Right renal cortex interstitium (tissue), 3 donors: ENCODE measurements around the gene STK17B. TPM values are rescaled to one million over a fixed set of nuclear protein-coding genes. Genes with fewer than 3 reads are reported as not detected.
A peak's percentile ranks its signal among the peaks of the same experiment; 100 is the strongest.

Source experiments
- DNase-seq, 3 donors: peaks; one replicate each; pipeline ENCODE4 v3.0.0-alpha.2; 2013; ENCODE audit warnings: low read depth in 3 of 3, low spot score in 2 of 3
- polyA plus RNA-seq, 3 donors: library from polyadenylated mRNA; unstranded; fragments of 120-200 nt; gene quantifications; one replicate each; pipeline ENCODE4 v1.2.1, GENCODE V29; 2013; ENCODE audit not compliant: insufficient read length in 3 of 3

The STK17B gene
- polyA plus RNA-seq, 3 donors = 11.4 to 12.0 (median 11.8) TPM

DNA sequence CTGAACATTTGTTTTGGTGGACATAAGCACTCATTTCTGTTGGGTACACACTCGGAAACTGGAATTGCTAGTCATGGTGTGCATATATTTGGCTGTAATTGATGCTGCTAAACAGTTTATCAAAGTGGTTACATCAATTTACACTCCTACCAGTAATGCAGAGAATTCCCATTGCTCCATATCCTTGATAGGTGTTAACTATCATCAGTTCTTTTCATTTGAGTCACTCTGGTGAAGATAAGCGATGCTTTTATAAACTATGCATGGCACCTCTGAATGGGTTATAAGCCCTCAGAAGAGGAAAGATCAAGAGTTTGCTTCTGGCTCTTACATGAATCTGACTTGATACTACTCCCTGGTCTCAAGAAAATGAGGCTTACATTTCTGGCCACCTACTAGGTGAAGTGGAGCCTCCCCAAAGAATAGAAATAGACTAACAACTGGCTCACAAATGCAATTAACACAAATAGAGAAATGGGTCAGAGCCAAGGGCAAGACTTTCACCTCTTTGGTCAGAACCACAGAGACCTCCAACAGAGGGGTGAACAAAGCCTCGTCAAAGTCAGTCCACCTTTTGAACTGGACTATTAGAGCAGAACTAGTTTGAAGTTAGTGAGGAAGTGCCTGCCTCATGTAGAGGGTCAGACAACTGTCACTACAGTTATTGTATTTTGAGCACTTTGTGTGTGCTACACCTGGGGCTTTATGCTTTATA, 15.0 kb upstream of the STK17B start:
- DNase-seq = no peak

- no peak for DNase-seq
Observed at GRCh38 chr2:196184921-196185320, 13.5 kb upstream of the STK17B start.

DNA sequence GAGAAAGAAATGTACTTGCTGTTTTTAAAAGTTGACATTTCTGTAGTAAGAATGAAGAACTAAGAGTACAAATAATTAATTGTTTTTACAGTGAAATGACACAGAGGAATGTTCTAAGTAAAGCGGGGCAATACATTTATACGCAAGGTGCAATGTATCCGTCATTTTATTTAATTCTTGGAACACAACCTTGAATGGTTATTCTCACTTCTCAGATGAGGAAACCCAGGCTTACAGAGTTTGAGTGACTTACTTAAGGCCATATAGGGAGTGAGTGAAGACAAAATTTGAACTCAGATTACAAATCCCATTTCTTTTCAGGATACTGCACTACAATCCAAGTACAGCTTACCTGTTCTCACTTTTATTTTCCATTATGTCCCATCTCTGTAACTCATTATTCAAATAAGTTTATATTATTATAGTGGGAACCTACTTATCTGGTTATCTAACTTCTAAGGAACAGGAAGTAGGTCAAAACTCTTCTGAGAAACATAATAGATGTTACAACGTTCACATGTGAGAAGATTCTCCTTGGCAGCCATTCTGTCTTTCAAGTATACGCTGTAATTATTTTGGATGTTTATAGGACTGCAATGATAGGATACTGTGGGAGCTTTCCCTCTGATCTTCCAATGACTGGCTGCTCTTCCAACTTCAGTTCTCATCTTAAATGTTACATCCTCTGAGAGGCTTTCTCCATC, 12.3 kb upstream of the STK17B start:
- DNase-seq = no peak

- no peak for DNase-seq
Observed at GRCh38 chr2:196183172-196183473, 11.7 kb upstream of the STK17B start.

GRCh38 chr2:196182439-196183171, 11.2 kb upstream of the STK17B start:
- no peak for DNase-seq

DNA sequence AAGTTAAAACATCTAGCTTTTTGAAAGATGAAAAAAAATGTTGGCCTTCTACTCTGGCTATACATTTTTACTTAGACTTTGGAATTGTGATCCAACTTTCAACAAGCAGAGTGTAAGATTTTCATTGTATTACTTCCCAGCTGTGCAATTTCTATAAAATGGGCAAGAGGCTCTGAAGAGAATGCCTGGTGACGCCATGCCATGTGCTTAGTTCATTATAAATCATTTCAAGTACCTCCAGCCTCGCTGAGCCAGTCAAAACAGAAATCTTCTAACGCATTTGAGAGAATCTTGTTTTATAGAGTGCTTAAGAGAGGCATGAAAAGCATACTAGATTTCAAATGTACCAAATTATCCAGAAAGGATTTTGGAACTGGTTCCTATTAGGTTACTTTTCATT, 10.1 kb upstream of the STK17B start:
- DNase-seq = no peak

DNA sequence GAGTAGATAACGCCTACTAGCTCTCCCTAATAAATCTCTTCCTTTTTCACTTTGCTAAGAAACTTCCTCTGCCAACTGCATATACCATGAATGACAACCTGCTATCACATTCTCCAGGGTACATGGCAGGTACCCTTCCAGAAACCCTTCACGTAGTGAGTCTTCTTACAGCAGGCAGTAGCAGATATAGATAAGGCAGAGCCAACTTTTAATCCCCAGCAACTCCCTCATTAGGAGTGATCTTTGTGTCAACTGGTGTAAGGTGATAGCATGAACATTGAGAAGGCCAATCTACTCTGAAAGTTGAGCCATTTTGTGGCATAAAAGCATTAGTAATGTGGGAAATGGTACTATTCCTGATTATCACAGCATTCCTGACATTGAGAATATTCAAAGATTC, 5.7 kb upstream of the STK17B start:
- DNase-seq = no peak

DNA sequence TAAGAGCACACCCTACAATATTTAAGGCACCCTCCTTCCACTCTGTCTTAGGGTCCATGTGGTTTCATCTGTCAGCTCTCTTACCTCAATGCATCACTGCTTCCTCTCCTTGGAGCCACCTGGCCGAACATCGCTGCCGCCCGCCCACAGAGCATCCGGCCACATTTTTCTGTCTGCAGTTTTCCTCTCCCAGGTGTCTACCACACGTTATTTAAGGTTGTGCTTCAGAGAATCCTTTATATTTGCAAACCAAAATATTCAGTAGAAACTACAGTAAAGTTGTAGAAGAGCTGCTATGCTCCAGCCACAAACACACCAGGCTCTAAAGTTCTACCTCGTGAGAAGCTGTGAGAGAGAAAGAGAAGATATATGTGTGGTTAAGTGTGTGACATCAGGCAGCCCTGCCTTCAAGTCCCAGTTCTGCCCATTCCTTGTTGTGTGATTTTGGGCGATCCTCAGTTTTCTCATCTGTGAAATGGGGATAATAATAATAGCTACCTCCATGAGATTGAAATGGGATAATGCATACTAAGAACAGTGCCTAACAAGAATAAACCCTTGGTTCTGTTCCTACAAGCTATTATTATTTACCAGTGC, 4.9 kb upstream of the STK17B start:
- DNase-seq = no peak

DNA sequence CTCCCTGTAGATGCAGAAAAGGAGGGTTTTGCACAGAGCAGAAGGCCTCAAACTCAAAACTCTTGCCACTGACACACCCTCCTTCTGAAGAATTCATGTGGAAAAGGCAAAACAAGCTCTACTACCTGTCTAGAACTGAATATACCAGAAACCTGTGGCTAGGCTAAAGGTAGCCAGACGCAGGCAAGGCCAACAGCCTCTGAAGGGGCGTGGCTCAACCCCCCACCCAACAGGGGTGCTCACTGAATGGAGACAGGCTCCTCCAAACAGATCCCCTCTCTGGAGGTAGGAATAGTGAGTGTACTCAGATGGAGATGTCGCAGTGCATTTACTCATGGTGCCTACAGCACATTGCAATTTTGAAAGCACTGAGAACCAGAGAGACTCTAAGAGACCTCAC, 3.0 kb upstream of the STK17B start:
- no peak for DNase-seq

DNA sequence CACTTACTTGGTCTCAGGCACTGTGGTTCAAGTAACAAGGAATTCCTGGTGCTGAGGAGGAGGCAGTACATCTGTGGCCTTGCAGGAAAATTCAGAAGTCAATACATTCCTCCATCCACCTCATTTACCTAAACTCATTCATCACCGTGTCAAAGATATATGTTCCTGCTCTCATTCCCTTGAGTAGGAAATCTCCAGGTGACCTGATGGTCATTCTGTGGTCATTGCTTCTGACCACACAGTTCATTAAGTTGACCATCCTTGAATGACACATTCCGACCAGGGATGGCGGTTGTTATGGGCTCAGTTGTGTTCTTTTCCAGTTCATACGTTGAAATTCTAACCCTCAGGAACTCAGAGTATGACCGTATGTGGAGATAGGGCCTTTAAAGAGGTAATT, 2.1 kb upstream of the STK17B start:
- DNase-seq = no peak

GRCh38 chr2:196172951-196173350, 1.6 kb upstream of the STK17B start:
- no peak for DNase-seq

- peak in 1 of 3 donors; percentile 19 for DNase-seq
Observed at GRCh38 chr2:196171946-196172345, 568 bp upstream of the STK17B start.

GRCh38 chr2:196170606-196171247, 651 bp downstream of the STK17B start:
- peak; percentile 46 to 56 (median 49) for DNase-seq

DNA sequence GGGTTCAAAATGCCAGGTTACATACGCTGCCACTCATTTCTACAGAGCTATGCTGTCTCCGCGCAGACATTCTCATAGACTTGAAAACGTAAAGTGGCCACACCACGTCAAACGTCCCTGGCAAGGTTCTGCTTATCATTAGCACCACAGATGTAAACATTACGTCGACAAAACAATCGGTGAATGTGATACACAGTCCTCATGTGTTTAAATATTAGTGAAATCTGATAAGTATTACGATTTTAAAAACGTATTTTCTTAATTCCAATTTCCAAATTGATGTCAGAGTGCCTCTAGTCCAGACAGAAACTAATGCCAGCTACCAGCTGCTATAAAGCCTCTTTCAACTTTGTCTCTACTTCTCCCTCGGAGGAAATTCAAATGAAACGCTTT, 1.2 kb downstream of the STK17B start:
- no peak for DNase-seq

DNA sequence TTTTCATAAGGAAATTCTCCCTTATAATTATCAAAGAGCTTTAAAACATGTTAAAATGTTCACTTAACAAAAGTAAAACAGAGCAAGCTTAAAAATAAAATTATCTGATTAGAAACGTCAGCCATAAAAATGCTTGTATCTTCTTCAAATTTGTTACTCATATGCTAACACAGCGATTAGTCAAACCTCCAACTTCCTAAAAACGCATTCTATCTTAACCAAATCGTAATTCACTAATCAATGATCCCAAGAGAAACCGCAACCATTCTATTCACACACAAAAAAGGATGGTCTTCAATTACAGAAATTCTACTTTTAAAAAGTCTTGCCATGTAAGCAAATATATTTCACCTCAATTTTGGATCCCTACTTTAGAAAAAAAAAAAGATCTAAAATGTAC, 1.9 kb downstream of the STK17B start:
- no peak for DNase-seq

DNA sequence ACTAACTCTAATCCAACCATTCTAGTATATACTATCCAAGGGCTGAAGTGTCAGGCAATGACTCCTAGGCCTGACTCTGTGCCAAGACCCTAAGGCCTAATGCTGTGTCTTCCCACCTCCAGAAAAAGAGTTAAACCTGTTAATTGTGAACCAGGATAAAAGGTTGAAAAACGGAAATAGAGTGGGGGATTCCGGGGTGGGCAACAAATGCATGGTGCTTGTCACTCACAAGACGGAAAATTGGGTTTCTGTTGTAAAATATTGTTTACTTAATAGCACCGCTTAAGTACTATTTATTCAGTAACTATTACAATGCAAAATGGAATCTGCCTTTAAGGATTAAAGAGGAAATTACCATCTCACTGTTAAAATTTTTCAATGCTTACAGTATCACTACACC, 3.2 kb downstream of the STK17B start:
- DNase-seq = no peak

DNA sequence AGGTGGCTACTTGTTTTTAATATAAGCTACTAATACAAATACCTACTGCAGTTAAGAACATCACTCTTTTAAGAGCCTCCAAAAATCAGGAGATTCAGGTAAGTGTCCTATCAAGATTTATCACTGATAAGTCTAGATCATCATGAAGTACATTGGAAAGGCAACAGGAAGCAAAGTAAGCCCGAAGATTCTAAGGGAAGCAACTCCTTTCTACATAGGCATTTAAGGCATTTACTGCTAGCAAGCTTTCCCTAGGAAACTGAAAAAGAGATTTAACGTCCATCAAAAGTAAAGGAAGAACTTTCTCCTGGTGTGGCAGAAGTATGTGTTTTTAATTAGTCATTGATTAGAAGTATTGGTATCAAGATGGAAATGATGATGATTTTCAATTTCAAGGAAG, 3.7 kb downstream of the STK17B start:
- no peak for DNase-seq

DNA sequence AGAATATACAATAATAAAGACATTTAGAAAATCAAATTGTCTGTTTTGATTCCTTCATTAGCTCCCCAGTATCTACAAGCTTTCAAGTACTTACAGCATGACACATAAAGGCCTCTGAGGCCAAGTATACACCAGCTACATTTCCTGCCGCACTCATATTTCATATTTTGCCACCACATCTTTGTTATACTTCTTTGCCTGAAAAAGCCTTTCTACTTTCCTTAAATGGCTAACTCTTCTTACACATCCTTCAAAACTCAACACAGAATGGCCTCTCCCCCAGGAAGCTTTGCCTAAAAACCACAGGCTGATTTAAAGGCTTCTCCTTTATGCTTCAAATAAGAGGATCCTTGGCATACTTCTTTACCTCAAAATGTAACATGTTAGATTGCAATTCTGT, 4.5 kb downstream of the STK17B start:
- no peak for DNase-seq

- no peak for DNase-seq
Observed at GRCh38 chr2:196165016-196165415, 6.4 kb downstream of the STK17B start.

GRCh38 chr2:196163285-196163684, 8.1 kb downstream of the STK17B start:
- no peak for DNase-seq

- DNase-seq = no peak
Observed at GRCh38 chr2:196162586-196163175, 8.7 kb downstream of the STK17B start.
